Aorta (tissue), 5 donors: ENCODE data around the gene CRMP1. TPM values are rescaled to one million over a fixed set of nuclear protein-coding genes. Genes with fewer than 3 reads are reported as not detected.

ENCODE experiments used
- ATAC-seq: fragments of 200-7000 bp; cut with Tn5 transposase; one replicate; pipeline ENCODE4 v1.9.1; 2022; ENCODE audit warnings: moderate library complexity; ENCODE audit not compliant: low FRiP score
- DNase-seq, 2 donors: peaks; one replicate each; pipeline ENCODE4 v3.0.0-alpha.2; 2020
- H3K27ac ChIP-seq, 2 donors: one replicate each; pipeline ENCODE4 v1.5.1; 2013; ENCODE audit warnings: low read length in 2 of 2, mild to moderate bottlenecking in 2 of 2, moderate library complexity in 2 of 2, control low read depth in 1 of 2, inconsistent platforms in 1 of 2, low read depth in 1 of 2
- H3K27me3 ChIP-seq, 2 donors: one replicate each; pipeline ENCODE4 v1.6.1; 2013; ENCODE audit warnings: control low read depth in 1 of 2, low read length in 1 of 2, mild to moderate bottlenecking in 1 of 2, moderate library complexity in 1 of 2; ENCODE audit not compliant: insufficient read depth in 2 of 2, control insufficient read depth in 1 of 2
- H3K36me3 ChIP-seq, 2 donors: one replicate each; pipeline ENCODE4 v1.6.1; 2013; ENCODE audit warnings: control low read depth in 1 of 2, low read length in 1 of 2, mild to moderate bottlenecking in 1 of 2; ENCODE audit not compliant: insufficient read depth in 2 of 2, control insufficient read depth in 1 of 2
- H3K4me1 ChIP-seq, 2 donors: one replicate each; pipeline ENCODE4 v1.6.1; 2013; ENCODE audit warnings: low read length in 2 of 2, control low read depth in 1 of 2, mild to moderate bottlenecking in 1 of 2, moderate library complexity in 1 of 2; ENCODE audit not compliant: insufficient read depth in 2 of 2, control insufficient read depth in 1 of 2
- H3K4me3 ChIP-seq, 2 donors: one replicate each; pipeline ENCODE4 v1.5.1; 2013; ENCODE audit warnings: low read length in 2 of 2, control low read depth in 1 of 2, mild to moderate bottlenecking in 1 of 2
- H3K9me3 ChIP-seq: one replicate; pipeline ENCODE4 v1.6.1; 2013; ENCODE audit warnings: mild to moderate bottlenecking, low read length; ENCODE audit not compliant: control insufficient read depth
- WGBS, 2 donors: extraction: QIAGEN DNeasy Blood & Tissue Kit; methylation state at CpG; one replicate each; pipeline ENCODE4 v1.1.7; 2013; 5-methylcytosine and 5-hydroxymethylcytosine counted together
- intact Hi-C, 2 donors: fragments of 100-400 bp; cut with DNase I; formaldehyde crosslinking; loops; one replicate each; pipeline versions ENCODE4 v1.14.2 to v1.15.0; 2022
- polyA plus RNA-seq, 2 donors: library from polyadenylated mRNA; stranded (reverse); fragments of 200-250 nt; gene quantifications; one replicate each; pipeline ENCODE4 v1.2.3, GENCODE V29; 2013
- total RNA-seq, 2 donors: library from RNA; stranded (reverse); fragmentation: NEBNext Ultra II Directional; extraction: Animal tissue kit (Norgen Biotek cat#: 25700); gene quantifications; one replicate each; pipeline ENCODE4 v1.2.1, GENCODE V29; 2021
- donor health status: healthy with polysubstance abuse.
- donor health status: Bipolar disorder and iron deficiency.
- donor health status: DM: no; HTN: no; CAD: no.
- donor health status: DM: no; HTN: no; CAD: no.
- donor health status: DM: yes; HTN: yes; CAD: no.

The CRMP1 gene
- total and polyA plus RNA-seq, 4 donors, result 0.05 to 2.0 (median 0.58) TPM; not detected in 1

- 37 to 46% methylated on average over 6 of the region's 6 CpGs for WGBS, 2 donors
- ATAC-seq, result peak; percentile 33
- H3K4me1 ChIP-seq, result no peaks in the 10 kb centered on the region
- H3K36me3 ChIP-seq, result no peaks in the 10 kb centered on the region
- H3K27ac ChIP-seq, result no peak overlapping the region
- no peak overlapping the region for H3K4me3 ChIP-seq
- intact Hi-C loops, result no loop called here
- peak in 1 of 2 donors; percentile 37 for DNase-seq
- peaks cover 0 to 5% of the 10 kb centered on the region in 2 donors for H3K27me3 ChIP-seq
- peaks cover 10% of the 10 kb centered on the region for H3K9me3 ChIP-seq
Measured at GRCh38 chr4:5874811-5875449, 18.0 kb downstream of the CRMP1 start.

- no peak for ATAC-seq
- intact Hi-C loops, result no loop called here
- no peak overlapping the region for H3K27ac ChIP-seq
Measured at GRCh38 chr4:5870701-5871100, 22.2 kb downstream of the CRMP1 start.

GRCh38 chr4:5869966-5870619 lies 22.8 kb downstream of the CRMP1 start:
- H3K4me1 ChIP-seq, result no peaks in the 10 kb centered on the region
- no peak overlapping the region for H3K27ac ChIP-seq
- H3K9me3 ChIP-seq, result peaks cover 5% of the 10 kb centered on the region
- no peak overlapping the region for H3K4me3 ChIP-seq
- WGBS, 2 donors, result 66 to 69% methylated on average over 14 of the region's 14 CpGs
- intact Hi-C loops, result no loop called here
- no peak for DNase-seq
- H3K27me3 ChIP-seq, result no peaks in the 10 kb centered on the region
- no peak for ATAC-seq
- no peaks in the 10 kb centered on the region for H3K36me3 ChIP-seq

More at GRCh38 chr4:5870701-5871100, 22.2 kb downstream of the CRMP1 start:
- WGBS, 2 donors, result 64 to 67% methylated on average over 13 of the region's 13 CpGs
- no peaks in the 10 kb centered on the region for H3K4me1 ChIP-seq
- no peak for DNase-seq
- no peak overlapping the region for H3K4me3 ChIP-seq
- H3K27me3 ChIP-seq, result no peaks in the 10 kb centered on the region
- H3K36me3 ChIP-seq, result no peaks in the 10 kb centered on the region
- H3K9me3 ChIP-seq, result peaks cover 5% of the 10 kb centered on the region

- DNase-seq (no peak), ATAC-seq (no peak)
- H3K4me3 ChIP-seq, result no peak overlapping the region
- H3K27me3 ChIP-seq, result no peaks in the 10 kb centered on the region
- no peak overlapping the region for H3K27ac ChIP-seq
- intact Hi-C loops, result no loop called here
- H3K4me1 ChIP-seq, result no peaks in the 10 kb centered on the region
- H3K36me3 ChIP-seq, result no peaks in the 10 kb centered on the region
- 91 to 93% methylated on average over 3 of the region's 3 CpGs for WGBS, 2 donors
- peaks cover 3% of the 10 kb centered on the region for H3K9me3 ChIP-seq
Measured at GRCh38 chr4:5867866-5868265, 25.0 kb downstream of the CRMP1 start.

GRCh38 chr4:5866841-5867813 lies 25.8 kb downstream of the CRMP1 start:
- Histone ChIP-seq H3K27me3 (no peaks in the 10 kb centered on the region), H3K36me3 (no peaks in the 10 kb centered on the region), H3K27ac (no peak overlapping the region), H3K4me1 (no peaks in the 10 kb centered on the region), H3K9me3 (no peaks in the 10 kb centered on the region), H3K4me3 (no peak overlapping the region)
- intact Hi-C loops, result no loop called here
- no peak for ATAC-seq
- no peak for DNase-seq
- WGBS, 2 donors, result 73 to 77% methylated on average over 10 of the region's 10 CpGs

- H3K4me3 ChIP-seq, result no peak overlapping the region
- no peaks in the 10 kb centered on the region for H3K36me3 ChIP-seq
- H3K27ac ChIP-seq, result no peak overlapping the region
- DNase-seq, result no peak
- no peak for ATAC-seq
- intact Hi-C loops, result no loop called here
- no peaks in the 10 kb centered on the region for H3K27me3 ChIP-seq
- WGBS, 2 donors, result 75 to 77% methylated on average over 12 of the region's 12 CpGs
- H3K4me1 ChIP-seq, result no peaks in the 10 kb centered on the region
- H3K9me3 ChIP-seq, result no peaks in the 10 kb centered on the region
Measured at GRCh38 chr4:5865896-5866599, 26.8 kb downstream of the CRMP1 start.

- H3K4me3 ChIP-seq, result no peak overlapping the region
- H3K9me3 ChIP-seq, result no peaks in the 10 kb centered on the region
- H3K4me1 ChIP-seq, result no peaks in the 10 kb centered on the region
- no peak for ATAC-seq
- no peak overlapping the region for H3K27ac ChIP-seq
- DNase-seq, result no peak
- H3K36me3 ChIP-seq, result no peaks in the 10 kb centered on the region
- WGBS, 2 donors, result 58 to 61% methylated on average over 15 of the region's 15 CpGs
- intact Hi-C loops, result no loop called here
- H3K27me3 ChIP-seq, result no peaks in the 10 kb centered on the region
Measured at GRCh38 chr4:5863461-5864113, 29.3 kb downstream of the CRMP1 start.
